NCI-H1092 (cell line): Measurements from ENCODE around the gene NEU2.
"Not testable (repeated sequence)": the region's sequence is repeated elsewhere in the genome, so short reads cannot be mapped to it uniquely, and the experiment has no call there.

ENCODE experiments used
- DNase-seq: peaks from one replicate; lab custom pipeline; 2025; lab: John Stamatoyannopoulos, UW

Gene NEU2

DNA sequence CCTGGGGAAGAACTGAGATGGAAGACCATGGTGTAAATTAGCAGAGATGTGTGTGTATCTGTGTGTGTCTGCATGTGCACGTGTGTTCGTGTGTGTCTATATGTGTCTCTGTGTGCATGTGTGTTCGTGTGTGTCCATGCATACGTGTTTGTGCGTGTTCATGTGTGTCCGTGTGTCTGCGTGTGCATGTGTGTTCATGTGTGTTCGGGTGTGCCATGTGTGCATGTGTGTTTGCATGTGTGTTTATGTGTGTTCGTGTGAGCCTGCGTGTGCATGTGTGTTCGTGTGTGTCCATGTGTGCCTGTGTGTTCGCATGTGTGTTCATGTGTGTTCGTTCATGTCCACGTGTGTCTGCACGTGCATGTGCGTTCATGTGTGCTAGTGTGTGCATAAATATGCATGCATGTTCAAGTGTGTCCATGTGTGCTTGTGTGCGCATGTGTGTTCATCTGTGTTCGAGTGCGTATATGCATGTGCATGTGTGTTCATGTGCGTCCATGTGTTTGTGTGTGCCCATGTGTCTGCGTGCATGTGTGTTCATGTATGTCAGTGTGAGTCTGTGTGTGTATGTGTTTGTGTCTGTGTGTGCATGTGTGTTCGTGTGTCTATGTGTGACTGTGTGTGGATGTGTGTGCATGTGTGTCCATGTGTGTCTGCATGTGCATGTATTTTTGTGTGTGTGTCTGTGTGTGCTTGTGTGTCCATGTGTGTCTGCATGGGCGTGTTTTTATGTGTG lies 3.1 kb downstream of the NEU2 start:
- DNase-seq = no peak

DNA sequence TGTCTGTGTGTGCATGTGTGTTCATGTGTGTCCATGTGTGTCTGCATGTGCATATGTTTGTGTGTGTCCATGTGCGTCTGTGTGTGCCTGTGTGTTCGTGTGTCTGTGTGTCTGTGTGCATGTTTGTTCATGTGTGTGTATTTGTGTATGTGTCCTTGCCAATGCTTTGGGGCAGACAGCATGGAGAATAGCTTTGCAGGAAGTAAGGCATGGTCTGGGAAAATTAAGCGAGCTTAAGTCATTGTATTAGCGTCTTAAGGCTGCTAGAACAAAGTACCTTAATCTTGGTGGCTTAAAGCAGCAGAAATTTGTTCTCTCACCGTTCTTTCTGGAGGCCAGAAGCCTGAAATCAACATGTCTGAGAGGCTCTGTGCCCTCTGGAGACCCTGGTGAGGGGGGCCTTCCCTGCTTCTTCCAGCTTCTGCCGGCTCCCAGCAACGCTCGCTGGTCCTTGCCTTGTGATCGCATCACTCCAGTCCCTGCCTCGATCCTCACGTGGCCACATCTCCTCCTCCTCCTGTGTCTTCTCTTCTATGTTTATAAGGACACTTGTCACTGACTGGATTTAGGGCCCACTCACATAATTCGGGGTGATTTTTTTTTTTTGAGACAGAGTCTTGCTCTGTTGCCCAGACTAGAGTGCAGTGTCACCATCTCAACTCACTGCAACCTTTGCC lies 3.8 kb downstream of the NEU2 start:
- DNase-seq = no peak

DNA sequence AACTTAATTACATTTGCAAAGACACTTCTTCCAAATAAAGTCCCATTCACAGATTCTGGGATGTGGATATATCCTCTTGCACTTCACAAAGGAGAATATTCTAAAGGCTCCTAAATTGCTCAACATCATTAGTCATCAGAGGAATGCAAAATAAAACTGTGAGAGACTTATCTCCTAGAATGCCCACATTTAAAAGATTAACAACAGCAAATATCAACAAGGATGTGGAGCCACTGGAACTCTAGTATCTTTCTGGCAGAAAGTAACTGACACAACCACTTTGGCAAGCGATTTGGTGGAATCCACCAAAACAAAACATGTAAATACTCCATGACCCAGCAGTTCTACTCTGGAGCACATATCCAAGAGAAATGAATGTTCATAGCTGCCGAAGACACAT lies 4.6 kb downstream of the NEU2 start:
- no peak for DNase-seq

DNA sequence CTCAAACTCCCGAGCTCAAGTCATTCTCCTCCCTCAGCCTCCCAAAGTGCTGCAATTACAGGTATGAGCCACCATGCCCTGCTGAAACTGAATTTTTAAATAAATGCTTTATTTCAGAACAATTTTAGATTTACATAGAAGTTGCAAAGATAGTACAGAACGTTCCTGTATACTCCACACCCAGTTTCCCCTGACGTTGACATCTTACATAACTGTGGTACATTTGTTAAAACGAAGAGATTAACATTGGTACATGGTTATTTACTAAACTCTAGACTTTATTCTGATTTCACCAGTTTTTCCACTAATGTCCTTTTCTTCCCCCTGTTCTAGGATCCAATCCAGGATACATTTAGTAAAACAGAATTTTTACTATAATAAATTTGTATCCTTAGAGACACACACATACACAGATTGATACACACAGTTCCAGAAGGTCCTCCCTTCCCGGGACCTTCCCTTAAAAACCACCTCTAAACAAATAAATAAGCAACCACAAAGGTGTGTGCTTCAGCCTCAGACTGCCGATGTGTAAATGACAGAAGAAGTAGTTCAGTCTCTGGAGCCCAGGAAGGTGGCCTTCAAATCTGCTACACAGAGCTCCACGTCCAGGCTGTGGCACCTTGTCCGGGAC lies 6.9 kb downstream of the NEU2 start:
- no peak for DNase-seq

DNA sequence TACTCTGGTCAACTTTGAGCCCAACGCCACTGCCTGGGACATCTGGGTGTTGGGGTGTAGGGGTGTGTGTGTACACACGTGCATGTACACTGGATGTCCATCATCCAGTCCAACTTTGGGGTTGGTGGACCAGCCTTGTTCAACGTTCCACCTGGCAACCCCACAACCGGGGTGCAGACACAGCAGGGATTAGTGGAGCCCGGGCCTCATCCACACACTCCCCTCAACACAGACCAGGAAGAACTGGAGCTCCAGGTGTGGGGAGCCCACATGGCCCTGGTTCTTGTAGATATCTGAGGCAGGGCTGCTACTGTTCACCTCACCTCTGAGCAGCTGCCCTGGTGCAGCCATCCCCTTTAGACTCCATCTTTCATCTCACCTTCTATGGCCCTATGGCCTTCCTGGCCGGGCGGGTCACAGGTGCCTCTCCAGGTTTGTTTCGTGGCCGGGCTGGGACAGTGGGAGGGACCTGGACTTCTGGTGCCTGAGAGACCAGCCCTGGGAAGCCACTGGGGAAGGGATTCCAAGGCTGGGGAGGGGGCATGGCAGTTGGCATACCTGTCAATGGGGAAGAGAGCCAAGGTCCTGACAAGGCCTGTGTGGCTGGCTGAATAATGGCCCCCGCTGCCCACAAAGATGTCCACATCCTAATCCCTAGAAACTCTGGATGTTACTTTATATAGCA lies 7.5 kb downstream of the NEU2 start:
- no peak for DNase-seq

DNA sequence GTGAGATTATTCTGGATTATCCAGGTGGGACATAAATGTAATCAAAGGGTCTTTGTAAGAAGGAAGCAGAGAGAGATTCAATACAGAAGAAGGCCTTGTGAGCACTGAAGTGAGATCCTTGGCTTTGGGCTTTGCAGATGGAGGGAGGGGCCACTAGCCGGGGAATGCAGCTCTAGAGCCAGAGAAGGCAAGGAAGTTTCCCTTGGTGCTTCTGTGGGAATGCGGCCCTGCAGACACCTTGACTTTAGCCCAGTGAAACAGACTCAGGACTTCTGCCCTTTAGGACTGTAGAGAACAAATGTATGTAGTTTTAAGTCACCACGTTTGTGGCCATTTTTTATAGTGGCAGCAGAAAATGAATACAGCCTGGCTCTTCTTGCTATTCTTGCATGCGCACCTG lies 8.1 kb downstream of the NEU2 start:
- DNase-seq = no peak

DNA sequence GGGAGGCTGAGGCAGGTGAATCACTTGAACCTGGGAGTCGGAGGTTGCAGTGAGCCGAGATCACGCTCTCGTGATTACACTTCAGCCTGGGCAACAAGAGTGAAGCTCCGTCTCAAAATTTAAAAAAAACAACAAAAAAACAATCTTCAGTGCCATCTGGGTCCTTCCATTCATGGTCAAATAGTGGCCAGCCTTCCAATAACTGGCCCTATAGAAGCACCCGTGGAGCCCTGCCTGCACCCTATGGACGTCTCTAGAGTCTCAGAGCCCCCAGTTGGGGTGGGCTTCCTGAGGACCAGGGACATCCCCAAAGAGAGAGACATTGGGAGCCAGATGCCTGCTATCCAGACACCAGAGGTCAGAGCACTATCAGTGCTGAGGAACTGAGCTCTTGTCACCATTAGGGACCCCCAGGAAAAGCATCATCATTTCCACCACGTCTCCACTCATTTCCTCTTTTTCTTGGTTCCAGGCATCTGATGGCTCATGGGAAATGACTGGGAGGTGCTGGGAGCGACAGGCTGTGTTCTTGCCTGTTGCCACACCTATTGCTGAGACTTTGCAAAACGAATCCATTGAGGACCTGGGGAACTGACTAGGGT lies 9.4 kb downstream of the NEU2 start:
- no peak for DNase-seq

DNA sequence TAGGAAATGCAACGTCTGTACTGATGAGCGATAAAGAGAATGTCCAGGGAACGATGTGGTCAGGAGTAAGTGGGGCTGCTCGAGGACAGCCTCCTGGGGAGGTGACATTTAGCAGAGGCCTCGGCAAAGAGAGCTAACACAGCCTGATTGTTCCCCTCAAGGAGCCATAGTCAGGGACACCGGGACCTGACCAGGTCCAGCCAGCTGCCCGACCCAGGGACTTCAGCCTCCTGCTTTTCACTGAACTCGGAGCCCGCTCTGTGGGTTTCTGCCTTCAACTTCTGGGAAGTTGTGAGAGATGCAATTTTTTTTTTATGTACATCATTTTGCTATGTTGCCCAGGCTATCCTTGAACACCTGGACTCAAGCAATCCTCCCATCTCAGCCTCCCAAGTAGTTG lies 10.1 kb downstream of the NEU2 start:
- DNase-seq = no peak

DNA sequence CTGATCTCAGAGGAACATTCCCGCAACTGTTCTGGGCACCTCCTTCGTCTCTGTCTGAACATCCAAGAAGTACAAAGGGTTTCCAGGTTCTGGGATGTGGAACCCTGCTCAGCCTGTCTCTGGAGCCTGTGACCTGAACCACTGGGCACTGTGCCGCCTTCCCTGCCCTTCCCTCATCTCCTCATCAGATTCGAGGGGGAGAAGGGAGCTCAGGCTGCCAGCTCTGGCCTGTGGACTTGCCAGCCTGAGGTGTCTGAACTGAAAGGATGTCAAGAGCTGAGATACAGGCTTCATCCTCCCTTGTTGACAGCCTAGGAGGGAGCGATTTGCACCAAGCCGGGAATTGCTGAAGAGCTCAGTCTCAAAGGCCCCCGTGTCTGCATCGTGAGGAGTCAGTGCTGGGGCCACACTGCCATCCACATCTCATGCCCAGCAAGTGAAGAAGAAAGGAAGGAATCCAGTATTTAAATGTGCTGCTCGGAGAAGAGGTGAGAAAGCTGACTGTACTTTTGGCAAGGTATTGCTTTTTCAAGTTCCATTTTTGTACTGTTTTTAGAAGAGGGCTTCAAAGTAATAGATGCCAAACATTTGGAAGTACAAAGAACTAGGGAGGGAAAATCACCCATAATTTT lies 12.6 kb downstream of the NEU2 start:
- no peak for DNase-seq

DNA sequence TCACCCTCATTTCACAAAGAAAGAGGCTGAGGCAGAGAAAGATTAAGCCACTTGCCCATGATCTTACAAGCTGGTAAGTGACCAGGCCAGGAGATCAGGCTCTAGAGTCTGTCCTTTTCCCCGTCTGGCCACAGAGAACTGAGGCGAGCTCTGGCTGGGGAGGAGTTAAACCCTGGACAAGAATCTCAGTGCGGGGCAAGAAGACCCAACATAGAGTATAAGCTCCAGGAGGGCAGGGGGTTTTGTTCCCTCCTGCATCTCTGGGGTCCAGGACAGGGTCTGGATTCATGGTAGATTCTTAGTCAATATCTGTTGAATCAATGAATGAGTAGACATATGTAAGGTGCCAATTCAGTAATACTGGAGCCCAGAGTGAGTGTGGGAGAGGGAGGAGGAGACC lies 14.7 kb downstream of the NEU2 start:
- no peak for DNase-seq

DNA sequence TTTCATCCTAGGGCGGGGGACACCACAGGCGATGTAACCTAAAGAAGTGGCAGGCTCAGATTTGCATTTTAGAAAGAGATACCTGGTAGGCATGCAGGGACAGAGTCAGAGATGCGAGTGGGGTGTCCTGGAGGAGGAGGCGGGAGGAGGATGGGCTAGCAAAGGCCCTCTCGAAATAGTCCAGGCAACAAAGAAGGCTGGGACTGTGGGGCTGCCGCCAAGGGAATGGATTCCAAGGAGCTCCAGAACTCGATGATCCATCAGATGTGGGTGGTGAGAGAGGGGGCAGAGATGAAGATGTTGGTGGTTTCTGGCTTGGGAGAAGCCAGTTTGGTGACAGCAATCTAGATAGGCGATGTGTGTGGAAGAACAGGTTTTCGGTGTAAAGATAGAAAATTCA lies 15.2 kb downstream of the NEU2 start:
- DNase-seq = no peak

DNA sequence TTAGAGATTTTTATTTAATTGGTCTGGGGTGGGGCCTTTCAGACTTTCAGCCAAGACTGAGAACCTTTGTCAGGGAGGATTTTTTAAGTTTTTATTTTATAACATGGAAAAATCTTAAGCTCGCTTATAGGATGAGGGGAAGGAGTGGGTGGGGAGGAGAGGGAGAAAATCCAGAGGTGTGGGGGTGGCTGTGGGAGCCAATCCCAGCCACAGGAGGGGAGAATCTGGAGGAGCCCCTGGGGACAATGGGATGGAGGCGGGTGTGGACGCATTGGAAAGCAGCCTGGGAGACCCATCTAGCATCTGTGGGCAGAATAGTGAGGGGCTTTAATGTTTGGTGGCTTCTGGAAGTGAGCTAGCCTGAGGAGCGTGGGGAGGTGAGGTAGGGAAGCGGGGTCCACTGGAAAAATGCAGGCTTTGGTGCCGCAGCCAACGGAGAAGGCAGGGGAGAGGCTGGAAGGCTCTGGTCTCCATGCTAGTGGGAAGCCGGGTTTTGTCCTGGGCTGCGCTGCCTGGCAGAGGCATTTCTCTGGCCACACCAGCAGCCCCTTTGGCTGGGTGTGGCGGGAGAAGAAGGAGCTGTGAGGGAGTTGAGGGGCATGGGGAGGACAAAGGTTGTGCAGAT lies 16.2 kb downstream of the NEU2 start:
- DNase-seq = no peak

DNA sequence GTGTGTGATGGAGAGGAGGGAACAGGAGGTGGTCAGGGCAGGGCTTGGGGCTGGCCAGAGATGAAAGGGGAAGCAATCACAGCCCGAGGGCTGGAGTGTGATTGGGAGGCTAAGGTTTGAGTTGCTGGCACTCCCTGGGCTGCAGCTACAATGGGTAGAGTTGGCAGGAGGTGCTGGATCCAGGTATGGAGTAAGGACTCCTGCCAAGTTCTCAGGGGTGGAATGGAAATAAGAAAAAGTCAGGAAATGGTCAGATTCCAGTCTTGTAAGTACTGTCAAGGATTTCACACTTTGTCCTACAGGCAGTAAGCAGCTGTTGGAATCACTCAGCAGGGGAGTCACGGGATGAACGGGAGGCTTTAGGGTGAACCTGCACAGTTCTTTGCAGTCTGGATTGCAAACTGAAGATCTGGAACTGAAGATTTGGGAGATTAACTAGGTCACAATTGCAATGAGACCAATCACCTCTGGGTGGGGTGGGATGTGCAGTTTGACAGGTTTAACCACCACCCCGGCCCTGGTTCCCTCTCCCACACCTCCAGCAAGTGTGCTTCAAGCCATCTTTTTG lies 16.8 kb downstream of the NEU2 start:
- DNase-seq = no peak

DNA sequence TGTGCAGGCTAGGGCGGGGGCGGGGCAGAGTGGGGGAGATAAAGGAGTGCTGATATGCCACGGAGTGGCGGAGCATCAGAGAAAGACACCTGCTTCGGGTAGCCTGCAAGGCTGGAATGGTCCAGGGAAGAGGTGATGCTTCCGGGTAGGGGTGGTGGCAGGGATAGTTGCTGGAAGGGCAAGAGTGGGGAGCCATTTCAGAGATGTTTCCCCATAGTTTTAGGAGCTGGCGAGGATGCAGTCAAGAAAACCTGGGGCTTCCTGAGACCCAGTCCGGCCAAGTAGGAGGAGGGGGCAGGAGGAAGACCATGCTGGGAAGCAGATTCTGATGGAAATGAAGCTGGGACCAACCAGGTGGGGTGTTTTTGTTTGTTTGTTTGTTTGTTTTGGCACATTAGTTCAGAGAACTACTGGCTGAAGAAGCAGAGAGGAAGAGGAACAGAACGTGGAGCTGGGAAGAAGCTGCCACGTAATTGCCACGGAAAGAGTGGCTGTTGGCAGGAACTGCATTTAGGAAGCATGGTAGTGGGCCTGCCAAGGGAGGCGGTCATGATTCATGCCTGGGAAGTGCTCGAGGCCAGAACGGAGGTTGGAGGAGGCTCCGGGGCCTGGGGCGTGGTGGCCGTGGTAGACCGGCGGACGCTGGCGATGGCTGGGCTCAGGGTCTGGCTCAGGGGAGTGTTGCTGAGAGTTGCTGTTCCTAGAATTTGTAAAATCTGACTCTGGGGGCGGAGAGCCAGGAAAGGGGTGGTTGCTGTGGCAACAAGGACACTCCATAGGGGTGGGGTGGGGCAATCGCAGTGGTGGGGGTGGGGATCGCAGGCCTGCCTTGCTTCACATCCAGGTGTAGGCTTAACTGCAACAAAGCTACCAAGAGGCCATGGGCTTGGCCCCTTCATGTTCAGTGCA lies 19.0 kb downstream of the NEU2 start:
- DNase-seq = no peak

DNA sequence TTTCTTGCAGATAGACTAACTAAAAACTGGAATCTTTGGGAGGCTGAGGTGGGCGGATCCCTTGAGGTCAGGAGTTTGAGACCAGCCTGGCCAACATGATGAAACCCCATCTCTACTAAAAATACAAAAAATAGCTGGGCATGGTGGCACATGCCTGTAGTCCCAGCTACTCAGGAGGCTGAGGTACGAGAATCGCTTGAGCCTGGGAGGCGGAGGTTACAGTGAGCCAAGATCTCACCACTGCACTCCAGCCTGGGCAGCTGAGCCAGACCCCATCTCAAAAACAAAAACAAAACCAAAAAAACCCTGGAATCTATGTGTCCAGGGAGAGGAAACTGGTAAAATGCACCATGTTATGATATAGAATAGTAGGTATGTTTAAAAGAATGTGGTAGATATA lies 20.0 kb downstream of the NEU2 start:
- not testable (repeated sequence) for DNase-seq

DNA sequence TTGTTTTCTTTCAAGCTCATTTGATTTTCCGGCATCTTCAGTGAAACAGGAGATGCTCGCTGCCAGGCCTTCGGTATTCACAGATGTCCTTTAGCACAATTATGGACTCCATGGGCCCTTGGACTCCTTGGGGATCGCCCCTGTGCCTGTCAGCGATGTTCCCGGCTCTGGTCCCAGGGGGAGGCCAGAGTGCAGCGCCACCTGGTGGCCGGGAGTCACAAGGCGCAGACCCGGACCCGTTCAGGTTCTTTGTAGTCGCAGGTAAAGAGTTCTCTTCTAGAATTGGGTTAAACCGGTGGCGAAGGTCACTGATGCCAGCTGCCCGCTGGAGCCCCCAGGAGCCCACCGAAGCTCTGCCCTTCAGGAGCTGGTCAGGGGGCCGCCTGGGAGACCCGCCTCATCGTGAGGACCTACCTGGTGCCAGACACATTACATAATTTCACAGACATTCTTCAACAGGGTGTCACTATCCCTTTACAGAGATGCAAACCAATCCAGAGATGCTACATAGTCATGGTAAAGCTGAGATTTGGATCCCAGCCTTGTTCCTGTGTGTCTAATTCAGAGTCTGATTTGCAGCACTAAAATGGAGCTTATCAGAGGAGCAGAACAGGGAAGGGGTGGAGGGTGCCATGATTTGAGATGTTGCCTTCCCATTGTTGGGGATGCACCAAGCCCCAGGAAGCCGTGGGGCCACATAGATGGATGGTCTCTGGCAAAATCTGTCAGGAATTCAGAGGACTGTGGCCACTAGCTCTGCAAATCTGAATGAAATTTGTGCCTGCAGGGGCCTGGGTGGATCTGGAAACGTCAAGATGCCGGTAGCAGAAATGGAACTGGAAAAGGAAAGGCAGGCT lies 21.7 kb downstream of the NEU2 start:
- DNase-seq = no peak

DNA sequence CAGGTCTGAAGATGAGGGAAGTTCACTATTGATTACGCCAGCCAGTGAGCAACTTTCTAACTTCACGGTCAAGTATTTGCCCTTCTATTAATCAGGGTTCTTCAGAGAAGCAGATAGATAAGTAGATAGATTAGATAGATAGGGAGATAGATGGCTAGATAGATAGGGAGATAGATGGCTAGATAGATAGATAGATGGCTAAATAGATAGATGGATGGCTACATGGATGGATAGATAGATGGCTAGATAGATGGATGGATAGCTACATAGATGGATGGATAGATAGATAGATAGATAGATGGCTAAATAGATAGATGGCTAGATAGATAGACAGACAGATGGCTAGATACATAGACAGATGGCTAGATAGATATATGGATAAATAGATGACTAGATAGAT lies 22.9 kb downstream of the NEU2 start:
- DNase-seq = no peak

DNA sequence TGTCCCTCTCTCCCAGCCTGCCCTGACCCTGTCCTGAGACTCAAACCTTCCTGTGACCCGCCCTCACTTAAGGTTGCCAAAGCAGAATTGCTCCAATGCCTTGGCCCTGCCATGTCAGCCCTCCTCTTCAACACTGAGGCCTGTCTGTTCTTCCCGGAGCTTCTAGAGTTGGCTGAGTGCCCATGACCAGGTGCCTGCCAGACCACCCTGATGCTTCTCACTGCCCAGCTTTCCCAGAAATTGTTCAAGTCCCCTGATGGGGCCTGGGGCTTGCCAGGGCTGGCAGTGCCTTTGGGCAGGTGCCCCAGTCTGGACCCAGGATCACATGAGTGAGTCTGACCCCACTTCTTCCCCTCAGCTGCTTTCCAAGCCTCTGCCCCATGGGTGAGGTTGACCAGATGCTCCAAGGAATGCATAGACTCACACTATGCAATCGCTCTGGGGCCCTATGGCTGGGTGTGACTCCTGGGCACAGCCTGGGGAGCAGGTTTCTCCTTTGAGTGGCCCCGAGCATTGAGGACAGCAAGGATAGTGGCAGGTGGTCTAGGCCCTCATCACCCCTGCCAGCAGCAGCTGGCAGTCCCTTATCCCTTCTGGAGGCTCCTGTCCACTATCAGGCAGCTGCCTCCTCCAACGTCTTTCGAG lies 24.6 kb downstream of the NEU2 start:
- DNase-seq = no peak
